ENCODE data around the gene BORCS8. TPM values are rescaled to one million over a fixed set of nuclear protein-coding genes. Genes with fewer than 3 reads are reported as not detected.
"Not testable (repeated sequence)": the region's sequence is repeated elsewhere in the genome, so short reads cannot be mapped to it uniquely, and the experiment has no call there.

Gene BORCS8
- total RNA-seq: 18.9 and 26.6 TPM in 2 replicates

DNA sequence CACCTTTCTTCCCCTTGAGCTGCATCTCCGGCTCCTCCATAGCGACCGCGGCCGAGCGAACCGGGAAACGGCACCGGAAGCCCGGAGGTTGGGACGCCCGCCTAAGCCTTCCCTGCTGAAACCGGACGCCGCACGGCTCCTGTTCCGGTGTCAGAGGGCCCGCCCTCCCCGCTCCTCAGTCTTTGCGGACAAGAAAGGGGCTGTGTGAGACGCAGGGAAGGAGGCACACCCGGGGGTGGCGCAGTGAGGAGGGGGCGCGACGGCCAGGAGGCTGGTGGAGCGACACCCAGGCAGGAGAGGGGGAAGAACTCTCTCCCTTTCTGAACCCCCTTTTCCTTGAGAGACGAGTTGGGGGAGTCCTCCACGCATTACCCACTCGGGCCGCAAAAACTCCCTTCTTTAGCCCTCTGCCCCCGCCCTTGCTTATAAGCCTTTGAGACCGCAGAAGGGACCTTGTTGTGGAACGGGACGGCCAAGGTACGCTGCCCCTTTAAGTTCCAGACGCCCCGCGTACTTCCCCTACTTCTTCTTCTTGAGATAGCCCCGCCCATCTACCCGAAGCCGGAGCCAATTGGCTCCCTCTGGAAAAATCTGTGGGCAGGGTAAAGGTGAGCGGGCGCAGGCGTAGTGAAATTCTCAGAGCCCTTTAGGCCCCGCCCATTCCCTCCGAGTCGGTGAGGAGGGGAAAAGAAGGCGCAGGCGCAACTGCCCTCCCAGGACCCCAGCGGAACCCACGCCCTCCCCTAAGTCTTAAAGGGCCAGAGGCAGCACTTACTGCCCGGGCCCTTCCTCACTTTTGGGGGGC lies at the start of gene BORCS8, which contains the start of gene RFXANK:
TSS of gene BORCS8 (minus strand) at position 75 of the 805 bp plus-strand sequence. CDS start at position 40, 35 bp downstream.
TSS of gene RFXANK (plus strand) at position 181 of the 805 bp plus-strand sequence. CDS start 1,689 bp downstream, outside the sequence.
- DNase-seq (ENCODE audit: low read depth): peak; percentile 96

DNA sequence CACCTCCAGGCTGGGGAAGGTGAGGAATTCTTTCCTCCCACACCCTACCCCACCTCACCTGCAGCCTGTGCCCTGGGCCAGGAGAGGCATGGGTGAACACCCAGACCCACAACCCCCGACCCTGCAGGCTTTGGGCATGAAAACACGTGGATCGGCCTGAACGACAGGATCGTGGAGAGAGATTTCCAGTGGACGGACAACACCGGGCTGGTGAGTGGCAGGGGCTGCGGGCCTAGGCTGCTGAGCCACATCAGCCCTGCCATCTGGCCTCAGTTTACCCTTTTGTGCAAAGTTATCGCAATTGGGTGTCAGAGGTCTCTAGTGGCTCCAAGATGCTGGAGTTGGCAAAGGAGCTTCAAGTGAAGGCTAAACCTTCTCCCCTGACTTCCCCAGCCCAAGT lies 48.5 kb upstream of the BORCS8 start:
- DNase-seq (ENCODE audit: low read depth): no peak

GRCh38 chr19:19239675-19240074 lies 47.7 kb upstream of the BORCS8 start:
- no peak for DNase-seq (ENCODE audit: low read depth)

- DNase-seq (ENCODE audit: low read depth): no peak
These were observed 46.4 kb upstream of the BORCS8 start for GRCh38 chr19:19238126-19238894.

- no peak for DNase-seq (ENCODE audit: low read depth)
These were observed 44.2 kb upstream of the BORCS8 start for GRCh38 chr19:19236173-19236572.

DNA sequence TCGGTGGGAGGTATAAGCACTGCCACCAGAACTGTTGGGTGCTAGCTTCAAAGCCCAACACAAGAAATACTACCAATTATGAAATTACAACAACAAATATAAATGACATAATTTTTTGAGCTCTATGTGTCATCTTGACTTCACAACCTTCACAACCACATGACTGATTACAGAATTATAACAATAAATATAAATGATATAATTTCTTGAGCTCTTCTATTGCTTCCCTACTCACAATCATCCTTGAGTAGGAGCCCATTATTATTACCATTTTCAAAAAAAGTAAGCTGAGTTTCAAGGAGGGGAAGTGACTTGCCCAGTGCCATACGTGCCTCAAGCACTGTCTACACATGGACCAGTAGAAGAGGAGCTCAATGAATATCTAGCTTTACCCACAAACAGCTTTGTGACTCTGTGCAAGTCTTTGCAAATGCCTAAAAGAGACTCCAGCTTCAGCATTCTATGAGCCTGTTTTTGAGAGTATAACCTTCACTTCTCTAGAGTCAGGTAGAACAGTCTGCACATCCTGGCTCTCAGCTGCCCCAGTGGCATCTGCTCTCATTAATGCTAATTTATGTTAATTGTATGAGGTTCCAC lies 42.4 kb upstream of the BORCS8 start:
- no peak for DNase-seq (ENCODE audit: low read depth)

- no peak for DNase-seq (ENCODE audit: low read depth)
These were observed 40.3 kb upstream of the BORCS8 start for GRCh38 chr19:19232261-19232721.

DNA sequence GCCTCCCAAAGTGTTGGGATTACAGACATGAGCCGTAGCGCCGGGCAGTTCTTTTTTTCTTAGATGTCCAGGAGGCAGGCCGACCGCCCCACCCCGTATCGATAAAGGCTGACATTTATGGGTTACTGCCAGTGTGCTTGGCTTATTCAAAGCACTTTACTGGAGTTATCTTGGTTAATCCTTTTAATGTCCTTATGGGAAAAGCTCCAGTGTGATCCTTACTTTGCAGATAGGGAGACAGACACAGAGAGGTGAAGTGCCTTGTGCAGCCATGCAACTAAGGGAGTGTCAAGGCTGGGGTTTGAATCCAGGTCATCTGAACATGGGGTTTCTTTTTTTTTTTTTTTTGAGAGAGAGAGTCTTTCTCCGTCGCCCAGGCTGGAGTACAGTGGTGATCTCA lies 39.0 kb upstream of the BORCS8 start:
- DNase-seq (ENCODE audit: low read depth): no peak

GRCh38 chr19:19229701-19230100 lies 37.7 kb upstream of the BORCS8 start:
- DNase-seq (ENCODE audit: low read depth): no peak

DNA sequence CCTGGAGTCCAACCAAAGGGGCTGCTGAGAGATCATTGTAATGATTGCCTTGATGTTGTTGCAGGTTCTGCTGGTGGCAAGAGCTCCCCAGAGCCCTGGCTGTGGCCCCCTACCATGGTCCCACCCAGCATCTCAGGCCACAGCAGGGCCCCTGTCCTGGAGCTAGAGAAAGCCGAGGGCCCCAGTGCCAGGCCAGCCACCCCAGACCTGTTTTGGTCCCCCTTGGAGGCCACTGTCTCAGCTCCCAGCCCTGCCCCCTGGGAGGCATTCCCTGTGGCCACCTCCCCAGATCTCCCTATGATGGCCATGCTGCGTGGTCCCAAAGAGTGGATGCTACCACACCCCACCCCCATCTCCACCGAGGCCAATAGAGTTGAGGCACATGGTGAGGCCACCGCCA lies 35.3 kb upstream of the BORCS8 start:
- no peak for DNase-seq (ENCODE audit: low read depth)

GRCh38 chr19:19226663-19227062 lies 34.7 kb upstream of the BORCS8 start:
- no peak for DNase-seq (ENCODE audit: low read depth)

- no peak for DNase-seq (ENCODE audit: low read depth)
These were observed 34.3 kb upstream of the BORCS8 start for GRCh38 chr19:19226204-19226603.

DNA sequence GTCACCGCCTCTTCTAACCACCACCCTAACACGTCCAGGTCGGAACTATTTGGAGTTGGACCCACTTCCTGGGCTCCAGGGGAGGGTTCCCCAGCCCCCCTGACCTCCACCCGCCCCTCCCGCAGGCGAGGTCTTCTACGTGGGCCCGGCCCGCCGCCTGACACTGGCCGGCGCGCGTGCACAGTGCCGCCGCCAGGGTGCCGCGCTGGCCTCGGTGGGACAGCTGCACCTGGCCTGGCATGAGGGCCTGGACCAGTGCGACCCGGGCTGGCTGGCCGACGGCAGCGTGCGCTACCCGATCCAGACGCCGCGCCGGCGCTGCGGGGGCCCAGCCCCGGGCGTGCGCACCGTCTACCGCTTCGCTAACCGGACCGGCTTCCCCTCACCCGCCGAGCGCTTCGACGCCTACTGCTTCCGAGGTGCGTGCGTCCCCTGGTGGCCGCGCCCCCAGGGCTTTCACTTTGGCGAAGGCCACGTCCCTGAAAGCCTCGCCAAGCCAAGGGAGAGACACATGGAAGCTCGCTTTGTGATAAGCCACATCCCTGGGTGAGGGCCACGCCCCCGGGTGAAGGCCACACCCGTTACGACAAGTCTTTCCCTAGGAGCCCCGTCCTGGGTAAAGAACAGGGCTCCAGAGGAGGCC lies 33.0 kb upstream of the BORCS8 start:
- peak; percentile 22 for DNase-seq (ENCODE audit: low read depth)

GRCh38 chr19:19224150-19224851 lies 32.3 kb upstream of the BORCS8 start:
- no peak for DNase-seq (ENCODE audit: low read depth)

DNA sequence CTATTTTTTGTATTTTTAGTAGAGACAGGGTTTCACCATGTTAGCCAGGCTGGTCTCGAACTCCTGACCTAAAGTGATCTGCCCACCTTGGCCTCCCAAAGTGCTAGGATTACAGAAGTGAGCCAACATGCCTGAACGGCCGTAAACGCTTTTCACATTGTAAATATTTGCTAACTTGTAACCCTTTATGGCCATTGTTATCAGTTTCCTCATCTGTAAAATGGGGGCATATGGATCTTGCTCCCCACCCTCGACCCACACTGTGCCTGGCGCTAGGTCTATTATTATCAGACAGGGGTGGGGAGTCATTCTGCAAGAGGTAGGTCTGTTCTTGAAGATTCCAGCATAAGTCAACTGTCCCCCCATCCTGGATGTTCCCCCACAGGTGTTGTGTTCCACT lies 31.7 kb upstream of the BORCS8 start:
- DNase-seq (ENCODE audit: low read depth): no peak

DNA sequence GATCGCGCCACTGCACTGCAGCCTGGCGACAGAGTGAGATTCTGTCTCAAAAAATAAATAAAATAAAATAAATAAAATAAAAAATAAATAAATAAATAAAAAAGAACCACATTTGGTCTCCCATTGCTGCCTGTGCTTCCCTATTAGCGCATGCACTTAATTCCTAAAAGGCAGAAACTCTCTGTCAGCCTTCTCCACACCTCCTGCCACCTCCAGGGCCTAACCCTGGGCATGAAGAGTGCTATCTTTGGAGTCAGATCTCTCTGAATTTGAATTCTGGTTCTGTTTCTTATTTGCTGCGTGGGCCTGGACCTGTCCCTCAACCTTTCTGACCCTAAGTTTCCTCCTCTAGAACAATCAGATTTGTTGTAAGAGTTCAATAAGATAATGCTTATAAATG lies 31.1 kb upstream of the BORCS8 start:
- no peak for DNase-seq (ENCODE audit: low read depth)

- DNase-seq (ENCODE audit: low read depth): not testable (repeated sequence)
These were observed 29.0 kb upstream of the BORCS8 start for GRCh38 chr19:19221000-19221399.

DNA sequence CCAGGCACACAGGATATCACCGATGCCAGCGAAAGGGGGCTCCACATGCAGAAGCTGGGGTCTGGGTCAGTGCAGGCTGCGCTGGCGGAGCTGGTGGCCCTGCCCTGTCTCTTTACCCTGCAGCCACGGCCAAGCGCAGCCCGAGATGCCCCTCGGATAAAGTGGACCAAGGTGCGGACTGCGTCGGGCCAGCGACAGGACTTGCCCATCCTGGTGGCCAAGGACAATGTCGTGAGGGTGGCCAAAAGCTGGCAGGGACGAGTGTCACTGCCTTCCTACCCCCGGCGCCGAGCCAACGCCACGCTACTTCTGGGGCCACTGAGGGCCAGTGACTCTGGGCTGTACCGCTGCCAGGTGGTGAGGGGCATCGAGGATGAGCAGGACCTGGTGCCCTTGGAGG lies 27.0 kb upstream of the BORCS8 start:
- DNase-seq (ENCODE audit: low read depth): no peak

- DNase-seq (ENCODE audit: low read depth): no peak
These were observed 25.1 kb upstream of the BORCS8 start for GRCh38 chr19:19217099-19217498.

GRCh38 chr19:19215792-19216191 lies 23.8 kb upstream of the BORCS8 start:
- DNase-seq (ENCODE audit: low read depth): no peak

- DNase-seq (ENCODE audit: low read depth): no peak
These were observed 22.9 kb upstream of the BORCS8 start for GRCh38 chr19:19214892-19215291.

Measured in renal cortical epithelial cell (primary cell).